OCI-LY7 (cell line): ENCODE data around the gene TTYH1. TPM values are rescaled to one million over a fixed set of nuclear protein-coding genes. Genes with fewer than 3 reads are reported as not detected.
A peak's percentile ranks its signal among the peaks of the same experiment; 100 is the strongest.

ENCODE experiments used
- BruUV-seq: library from RNA; stranded (reverse); fragments of 400-500 nt; replicated peaks from 2 replicates; lab custom pipeline; 2021; lab: Mats Ljungman, UMichigan
- CTCF ChIA-PET: fragments of 300-600 bp; sonication (Branson Sonifier 250); formaldehyde crosslinking; loops from one replicate; lab custom pipeline; 2022; ENCODE audit warnings: antibody characterized with exemption; ENCODE audit not compliant: unreplicated experiment; lab: Charles Lee
- POLR2A ChIA-PET: fragments of 300-600 bp; sonication (Branson Sonifier 250); formaldehyde crosslinking; loops from one replicate; lab custom pipeline; 2022; ENCODE audit warnings: antibody characterized with exemption; lab: Charles Lee
- DNase-seq: peaks from one replicate; pipeline ENCODE4 v3.0.0-alpha.2; 2015; ENCODE audit warnings: low spot score
- H2AFZ ChIP-seq: fragments of 200-600 bp; sonication (generic), shearing (Covaris generic); 2 replicates; pipeline ENCODE4 v1.6.1; 2014; ENCODE audit warnings: mild to moderate bottlenecking, antibody characterized with exemption, low read length, moderate library complexity
- H3K27ac ChIP-seq: fragments of 200-600 bp; sonication (generic); 2 replicates; pipeline ENCODE4 v1.5.1; 2014; ENCODE audit warnings: mixed run types, low read depth, mild to moderate bottlenecking, moderate library complexity, low read length, inconsistent platforms; ENCODE audit not compliant: poor library complexity, severe bottlenecking
- H3K36me3 ChIP-seq: fragments of 200-600 bp; sonication (generic); 2 replicates; pipeline ENCODE4 v1.6.1; 2014; ENCODE audit warnings: mild to moderate bottlenecking, antibody characterized with exemption, low read length, moderate library complexity, mixed read lengths; ENCODE audit not compliant: insufficient read depth
- H3K4me1 ChIP-seq: fragments of 200-600 bp; sonication (generic); 2 replicates; pipeline ENCODE4 v1.5.1; 2014; ENCODE audit warnings: mild to moderate bottlenecking, low read length; ENCODE audit not compliant: insufficient read depth, poor library complexity, severe bottlenecking
- H3K4me2 ChIP-seq: fragments of 200-600 bp; sonication (generic); 2 replicates; pipeline ENCODE4 v1.6.1; 2014; ENCODE audit warnings: mild to moderate bottlenecking, low read length
- H3K4me3 ChIP-seq: fragments of 200-600 bp; sonication (generic); 2 replicates; pipeline ENCODE4 v1.5.1; 2014; ENCODE audit warnings: mild to moderate bottlenecking, low read depth, low read length; ENCODE audit not compliant: poor library complexity, severe bottlenecking
- H3K79me2 ChIP-seq: fragments of 200-600 bp; sonication (generic); 2 replicates; pipeline ENCODE4 v1.6.1; 2016; ENCODE audit warnings: low read depth, mild to moderate bottlenecking, low read length, moderate library complexity, mixed read lengths; ENCODE audit not compliant: insufficient read depth
- H3K9me2 ChIP-seq: fragments of 200-600 bp; sonication (generic); 2 replicates; pipeline ENCODE4 v1.6.1; 2016; ENCODE audit warnings: mild to moderate bottlenecking, low read length, mixed read lengths; ENCODE audit not compliant: insufficient read depth
- H3K9me3 ChIP-seq: fragments of 200-600 bp; sonication (generic); 2 replicates; pipeline ENCODE4 v1.6.1; 2014; ENCODE audit warnings: mild to moderate bottlenecking, mixed run types, low read length, mixed read lengths
- H4K20me1 ChIP-seq: fragments of 200-600 bp; sonication (generic); 2 replicates; pipeline ENCODE4 v1.6.1; 2014; ENCODE audit warnings: mild to moderate bottlenecking, antibody characterized with exemption, low read length, moderate library complexity, mixed read lengths; ENCODE audit not compliant: insufficient read depth
- CTCF ChIP-seq: fragments of 200-600 bp; sonication (generic); conservative IDR thresholded peaks from 2 replicates; pipeline ENCODE4 v1.5.1; 2014; ENCODE audit warnings: mild to moderate bottlenecking, antibody characterized with exemption, low read length, moderate library complexity, mixed read lengths
- EZH2phosphoT487 ChIP-seq: fragments of 200-600 bp; sonication (generic); IDR thresholded peaks from 2 replicates; pipeline ENCODE4 v1.6.1; 2018; ENCODE audit warnings: low read depth, borderline replicate concordance, mild to moderate bottlenecking, mixed run types, antibody characterized with exemption, low read length, moderate library complexity, mixed read lengths
- intact Hi-C: fragments of 100-400 bp; cut with micrococcal nuclease; formaldehyde crosslinking; loops from one replicate; pipeline ENCODE4 v1.10.0; 2022; ENCODE audit not compliant: unreplicated experiment
- total RNA-seq, 2 experiments: library from RNA; depleted of rRNA in 1 of 2; stranded (reverse); fragments of >200 nt in 1 of 2; shearing (Covaris generic) in 1 of 2; gene quantifications; 2 replicates each; pipeline ENCODE4 v1.2.3, GENCODE V29; 2014 to 2022

Gene TTYH1
- total RNA-seq, 2 experiments from 2014 or later: 0.53 TPM; not detected in 1

- H2AFZ ChIP-seq: 0 out of 2 replicates have a peak overlapping the region, but pooled peaks have one; percentile 50
- no peak for TF ChIP-seq EZH2phosphoT487
- no peak for TF ChIP-seq CTCF
- H3K9me2 ChIP-seq: no peaks in the 10 kb centered on the region
- no TSS peak for BruUV-seq
- H3K4me3 ChIP-seq: no peak overlapping the region
- no peak overlapping the region for H3K27ac ChIP-seq
- H3K4me2 ChIP-seq: peak overlapping the region; percentile 18; the same call in 1 of the 2 replicates
- H3K9me3 ChIP-seq: no peaks in the 10 kb centered on the region
- H4K20me1 ChIP-seq: no peaks in the 10 kb centered on the region
- peaks cover 9% of the 10 kb centered on the region for H3K4me1 ChIP-seq
- DNase-seq: no peak
- POLR2A ChIA-PET: no interaction called here
- CTCF ChIA-PET: no interaction called here
- no peaks in the 10 kb centered on the region for H3K79me2 ChIP-seq
- intact Hi-C loops: no loop called here
- no peaks in the 10 kb centered on the region for H3K36me3 ChIP-seq
These were observed 3.0 kb downstream of the TTYH1 start for GRCh38 chr19:54418030-54418929.

DNA sequence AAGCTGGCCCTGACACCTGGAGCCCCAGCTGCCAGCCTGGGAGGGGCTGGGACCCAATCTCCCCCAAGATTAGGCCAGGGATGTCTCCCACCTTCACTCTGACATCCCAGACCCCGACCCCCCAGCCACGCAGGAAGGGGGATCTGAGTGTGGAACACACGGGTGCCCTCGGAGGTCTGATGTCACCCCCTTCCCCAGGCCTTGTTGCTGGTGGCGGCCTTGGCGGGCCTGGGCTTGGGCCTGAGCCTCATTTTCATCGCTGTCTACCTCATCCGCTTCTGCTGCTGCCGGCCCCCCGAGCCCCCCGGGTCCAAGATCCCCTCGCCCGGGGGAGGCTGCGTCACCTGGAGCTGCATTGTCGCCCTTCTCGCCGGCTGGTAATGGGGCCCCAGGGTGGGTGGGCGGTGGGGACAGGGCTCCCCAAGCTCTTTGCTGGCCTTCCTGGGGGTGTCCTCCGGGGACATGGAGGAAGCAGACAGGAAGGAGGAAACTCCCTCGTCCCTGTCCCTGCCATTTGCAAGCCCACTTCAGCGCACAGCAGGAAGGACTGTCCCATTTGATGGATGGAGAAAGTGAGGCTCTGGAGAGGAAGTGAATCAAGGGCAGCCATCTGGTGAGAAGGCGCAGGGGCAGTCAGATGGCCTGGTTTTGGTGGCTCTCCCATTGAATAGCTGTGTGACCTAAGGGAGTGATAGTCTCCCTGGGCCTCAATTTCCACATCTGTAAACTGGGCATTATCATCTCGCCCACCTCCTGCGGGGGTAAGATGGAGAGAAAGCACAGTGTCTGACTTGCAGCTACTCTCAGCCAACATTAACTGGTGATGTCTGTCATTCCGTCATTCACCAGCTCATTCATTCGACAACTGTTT lies 3.9 kb downstream of the TTYH1 start:
- TF ChIP-seq EZH2phosphoT487 (no peak), CTCF (no peak)
- Histone ChIP-seq H3K4me2 (no peak overlapping the region), H4K20me1 (no peaks in the 10 kb centered on the region), H3K9me2 (no peaks in the 10 kb centered on the region), H3K79me2 (no peaks in the 10 kb centered on the region), H3K4me3 (no peak overlapping the region), H2AFZ (no peak overlapping the region), H3K36me3 (no peaks in the 10 kb centered on the region), H3K9me3 (no peaks in the 10 kb centered on the region), H3K27ac (no peak overlapping the region), H3K4me1 (peaks cover 9% of the 10 kb centered on the region)
- no TSS peak for BruUV-seq
- intact Hi-C loops: no loop called here
- ChIA-PET POLR2A (no interaction called here), CTCF (no interaction called here)
- DNase-seq: no peak
